Measurements from ENCODE around the gene STARD3.
"Not testable (repeated sequence)": the region's sequence is repeated elsewhere in the genome, so short reads cannot be mapped to it uniquely, and the experiment has no call there.

STARD3 gene

DNA sequence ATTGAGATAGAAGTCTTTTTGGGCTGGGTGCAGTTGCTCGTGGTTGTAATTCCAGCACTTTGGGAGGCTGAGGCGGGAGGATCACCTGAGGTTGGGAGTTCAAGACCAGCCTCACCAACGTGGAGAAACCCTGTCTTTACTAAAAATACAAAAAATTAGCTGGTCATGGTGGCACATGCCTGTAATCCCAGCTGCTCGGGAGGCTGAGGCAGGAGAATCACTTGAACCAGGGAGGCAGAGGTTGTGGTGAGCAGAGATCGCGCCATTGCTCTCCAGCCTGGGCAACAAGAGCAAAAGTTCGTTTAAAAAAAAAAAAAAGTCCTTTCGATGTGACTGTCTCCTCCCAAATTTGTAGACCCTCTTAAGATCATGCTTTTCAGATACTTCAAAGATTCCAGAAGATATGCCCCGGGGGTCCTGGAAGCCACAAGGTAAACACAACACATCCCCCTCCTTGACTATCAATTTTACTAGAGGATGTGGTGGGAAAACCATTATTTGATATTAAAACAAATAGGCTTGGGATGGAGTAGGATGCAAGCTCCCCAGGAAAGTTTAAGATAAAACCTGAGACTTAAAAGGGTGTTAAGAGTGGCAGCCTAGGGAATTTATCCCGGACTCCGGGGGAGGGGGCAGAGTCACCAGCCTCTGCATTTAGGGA is 62.3 kb downstream of the STARD3 start:
- not testable (repeated sequence) for DNase-seq

DNA sequence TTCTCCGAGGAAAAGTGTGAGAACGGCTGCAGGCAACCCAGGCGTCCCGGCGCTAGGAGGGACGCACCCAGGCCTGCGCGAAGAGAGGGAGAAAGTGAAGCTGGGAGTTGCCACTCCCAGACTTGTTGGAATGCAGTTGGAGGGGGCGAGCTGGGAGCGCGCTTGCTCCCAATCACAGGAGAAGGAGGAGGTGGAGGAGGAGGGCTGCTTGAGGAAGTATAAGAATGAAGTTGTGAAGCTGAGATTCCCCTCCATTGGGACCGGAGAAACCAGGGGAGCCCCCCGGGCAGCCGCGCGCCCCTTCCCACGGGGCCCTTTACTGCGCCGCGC is 62.8 kb downstream of the STARD3 start, which contains the start of gene ERBB2:
Gene ERBB2, plus strand, starts transcription at position 247 of the 330 bp plus-strand sequence. CDS start 175 bp downstream, outside the sequence.
- no peak for DNase-seq

DNA sequence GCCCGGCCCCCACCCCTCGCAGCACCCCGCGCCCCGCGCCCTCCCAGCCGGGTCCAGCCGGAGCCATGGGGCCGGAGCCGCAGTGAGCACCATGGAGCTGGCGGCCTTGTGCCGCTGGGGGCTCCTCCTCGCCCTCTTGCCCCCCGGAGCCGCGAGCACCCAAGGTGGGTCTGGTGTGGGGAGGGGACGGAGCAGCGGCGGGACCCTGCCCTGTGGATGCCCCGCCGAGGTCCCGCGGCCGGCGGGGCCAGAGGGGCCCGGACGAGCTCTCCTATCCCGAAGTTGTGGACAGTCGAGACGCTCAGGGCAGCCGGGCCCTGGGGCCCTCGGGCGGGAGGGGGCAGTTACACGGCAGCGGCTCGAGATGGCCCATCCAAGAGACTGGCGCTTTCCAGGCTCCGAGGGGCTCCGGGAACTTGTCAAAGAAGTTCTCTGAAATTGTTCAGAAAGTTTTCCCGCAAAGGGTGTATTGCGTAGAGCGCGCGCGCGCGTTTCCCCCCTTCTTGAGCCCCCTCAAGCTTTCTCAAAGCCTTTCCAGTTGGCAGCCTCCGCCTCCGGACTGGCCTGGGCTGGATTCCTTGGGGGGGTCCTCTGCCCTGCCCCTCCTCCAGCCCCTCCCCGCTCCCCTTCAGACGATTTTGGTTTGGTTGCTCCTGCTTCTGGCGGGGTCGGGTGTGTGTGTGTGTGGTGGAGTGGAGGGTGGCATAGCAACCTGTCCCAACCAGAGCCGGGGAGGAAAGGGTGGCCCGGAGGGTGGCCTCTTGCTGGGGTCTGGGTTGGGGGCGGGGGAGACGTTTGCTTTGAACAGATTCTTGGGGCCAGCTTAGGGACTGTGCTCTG is 63.4 kb downstream of the STARD3 start:
- no peak for DNase-seq

DNA sequence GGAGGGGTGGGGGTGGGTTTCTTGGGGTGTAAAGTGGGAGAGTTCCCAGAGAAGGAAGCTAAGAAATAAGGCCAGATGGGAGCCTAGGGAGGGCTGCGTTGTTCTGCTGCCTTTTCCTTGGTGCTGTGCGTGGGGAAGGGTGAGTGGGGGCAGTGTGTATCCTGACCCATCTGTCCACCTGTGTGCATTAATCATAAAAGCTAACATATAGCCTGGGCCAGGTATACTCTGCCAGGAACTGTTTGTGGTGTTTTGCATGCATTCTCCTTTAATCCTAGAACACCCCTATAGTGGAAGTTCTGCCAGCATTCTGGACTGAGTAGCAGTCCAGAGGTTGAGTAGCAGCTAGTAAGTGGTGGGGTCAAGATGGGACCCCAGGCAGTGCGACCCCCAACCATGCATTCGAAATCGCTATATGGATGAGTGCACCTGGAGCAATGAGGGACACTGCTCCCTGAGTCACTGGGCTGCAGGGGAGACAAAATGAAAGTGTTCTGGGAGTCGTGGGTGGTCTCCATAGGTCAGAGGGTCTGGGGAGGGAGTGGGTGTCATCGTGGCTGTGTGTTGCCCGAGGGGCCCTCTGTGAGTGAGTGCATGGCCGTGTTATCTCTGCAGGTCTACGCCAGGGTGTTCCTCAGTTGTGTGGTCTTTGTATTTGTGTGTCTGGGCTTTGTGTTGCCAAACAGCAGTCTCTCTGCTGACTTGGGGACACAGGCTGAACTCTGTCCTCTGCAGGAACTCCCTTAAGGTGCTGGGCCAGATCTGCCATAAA is 64.3 kb downstream of the STARD3 start:
- DNase-seq, result no peak

DNA sequence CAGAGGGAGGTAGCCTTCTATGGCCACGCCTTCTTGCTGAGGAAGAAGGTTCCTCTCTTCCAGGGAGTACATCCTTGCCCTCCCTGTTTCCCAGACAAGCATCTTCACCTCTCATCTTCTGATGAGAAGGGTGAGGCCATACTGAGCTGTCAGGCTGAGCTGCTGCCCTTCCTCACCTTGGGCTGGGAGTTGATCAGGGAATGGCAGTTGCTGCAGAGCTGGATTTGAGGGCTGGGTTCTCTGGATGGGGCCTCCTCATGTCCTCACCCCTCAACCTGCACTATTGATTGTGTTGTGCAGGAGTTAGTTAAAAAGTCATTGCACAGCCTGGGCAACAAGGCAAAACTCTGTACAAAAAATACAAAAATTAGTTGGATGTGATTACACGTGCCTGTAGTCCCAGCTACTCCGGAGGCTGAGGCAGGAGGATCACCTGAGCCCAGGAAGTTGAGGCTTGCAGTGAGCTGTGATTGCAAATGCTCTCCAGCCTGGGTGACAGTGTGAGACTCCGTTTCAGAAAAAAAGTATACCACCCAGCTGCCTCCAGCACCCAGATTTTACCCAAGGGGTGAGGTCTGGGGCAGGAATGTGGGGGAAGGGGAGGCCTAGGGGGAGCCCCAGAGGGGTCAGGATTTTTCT is 65.0 kb downstream of the STARD3 start:
- no peak for DNase-seq

DNA sequence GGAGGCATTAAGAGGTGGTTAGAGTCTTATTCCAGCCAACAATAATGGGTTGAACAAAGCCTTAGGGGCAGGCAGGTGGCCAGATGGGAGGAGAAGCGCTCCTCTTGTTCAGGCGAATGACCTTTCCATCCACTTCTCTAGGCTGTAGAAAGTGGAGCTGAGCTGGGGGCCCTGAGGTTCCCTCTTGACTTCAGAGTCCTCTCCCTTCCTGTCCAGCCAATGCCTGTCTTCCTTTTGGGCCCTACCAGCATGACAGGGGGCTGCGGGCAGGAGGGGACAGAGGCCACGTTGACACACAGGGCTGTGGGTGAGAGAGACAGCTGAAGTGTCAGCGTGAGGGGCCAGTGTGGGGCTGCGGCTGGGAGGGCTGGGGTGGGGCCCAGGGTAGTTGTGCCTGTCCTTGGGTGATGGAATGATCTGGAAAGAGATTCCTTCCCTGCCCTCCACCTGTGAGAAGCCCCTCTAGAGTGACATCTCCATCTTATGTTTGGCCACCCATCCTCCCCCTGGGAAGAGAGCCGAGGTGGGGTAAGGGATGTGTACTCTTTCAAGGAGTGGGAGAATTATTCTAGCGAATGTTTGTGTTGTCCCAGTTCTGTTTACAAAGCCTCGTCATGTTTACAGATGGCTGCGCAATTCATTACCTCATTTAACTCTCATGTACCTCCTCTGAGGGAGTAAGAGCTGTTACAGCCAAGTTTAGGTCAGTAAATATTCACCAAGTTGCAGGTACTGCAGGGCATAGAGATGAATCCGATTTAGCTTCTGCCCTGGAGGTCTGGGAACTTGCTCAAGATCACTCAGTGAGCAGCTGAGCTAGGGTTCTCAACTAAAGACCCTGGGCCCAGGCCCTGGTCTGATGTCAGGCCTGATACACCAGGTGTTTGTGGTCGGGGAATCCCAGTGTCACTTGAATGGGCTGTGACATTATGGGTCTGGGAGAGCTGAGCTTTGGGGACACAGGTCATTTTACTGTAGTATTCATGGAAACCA is 66.3 kb downstream of the STARD3 start:
- no peak for DNase-seq

DNA sequence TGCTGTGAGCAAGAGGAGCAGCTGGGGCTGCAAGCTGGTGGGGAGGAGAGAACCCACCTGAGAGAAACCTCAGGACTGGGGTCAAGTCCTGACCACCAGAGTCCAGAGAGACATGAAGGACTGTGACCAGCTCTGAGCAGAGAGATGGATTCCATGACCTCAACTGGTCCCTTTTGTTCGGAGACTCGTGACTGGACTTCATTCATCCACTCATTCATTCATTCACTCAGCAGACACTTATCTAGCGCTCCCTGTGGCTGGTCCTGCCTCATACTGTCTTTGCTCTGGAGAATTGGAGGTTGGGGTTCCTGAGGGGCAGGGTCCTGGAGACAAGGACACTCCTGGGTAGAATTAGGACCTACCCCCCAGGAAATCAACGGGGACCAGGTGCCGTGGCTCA is 67.0 kb downstream of the STARD3 start:
- DNase-seq, result no peak

DNA sequence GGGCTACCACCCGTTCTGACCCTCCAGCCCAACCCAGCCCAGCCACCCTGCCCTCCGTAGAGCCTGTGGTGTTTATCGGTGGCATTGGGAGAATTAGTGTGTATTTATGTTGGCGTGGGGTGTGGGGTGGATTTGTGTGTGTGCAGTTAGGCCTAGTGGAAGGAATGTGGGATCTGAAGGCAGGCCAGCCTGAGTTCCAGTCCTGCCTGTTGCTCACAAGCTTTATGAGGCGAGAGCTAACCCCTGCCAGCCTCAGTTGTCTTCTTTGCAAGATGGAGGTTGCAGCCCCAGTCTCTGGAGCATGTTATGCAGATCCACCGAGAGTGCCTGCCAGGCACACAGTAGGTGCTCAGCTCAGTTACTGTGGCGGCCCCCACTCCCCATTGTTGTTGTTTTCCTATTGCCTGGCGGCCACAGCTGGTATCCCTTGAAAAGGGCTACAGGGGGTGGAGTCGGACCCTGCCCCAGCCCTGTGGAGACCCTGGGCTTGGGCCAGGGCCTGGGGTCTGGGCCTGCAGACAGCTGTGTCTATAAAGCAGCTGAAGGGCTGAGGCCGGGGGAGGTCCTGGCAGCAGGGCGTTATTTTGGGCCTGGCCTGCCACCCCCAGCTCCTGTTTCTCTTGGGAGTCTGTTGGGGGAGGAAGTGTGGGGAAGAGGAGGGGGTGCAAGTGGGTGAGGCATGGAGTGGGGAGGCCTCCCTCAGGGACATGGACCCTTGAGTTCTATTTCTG is 68.0 kb downstream of the STARD3 start:
- no peak for DNase-seq

DNA sequence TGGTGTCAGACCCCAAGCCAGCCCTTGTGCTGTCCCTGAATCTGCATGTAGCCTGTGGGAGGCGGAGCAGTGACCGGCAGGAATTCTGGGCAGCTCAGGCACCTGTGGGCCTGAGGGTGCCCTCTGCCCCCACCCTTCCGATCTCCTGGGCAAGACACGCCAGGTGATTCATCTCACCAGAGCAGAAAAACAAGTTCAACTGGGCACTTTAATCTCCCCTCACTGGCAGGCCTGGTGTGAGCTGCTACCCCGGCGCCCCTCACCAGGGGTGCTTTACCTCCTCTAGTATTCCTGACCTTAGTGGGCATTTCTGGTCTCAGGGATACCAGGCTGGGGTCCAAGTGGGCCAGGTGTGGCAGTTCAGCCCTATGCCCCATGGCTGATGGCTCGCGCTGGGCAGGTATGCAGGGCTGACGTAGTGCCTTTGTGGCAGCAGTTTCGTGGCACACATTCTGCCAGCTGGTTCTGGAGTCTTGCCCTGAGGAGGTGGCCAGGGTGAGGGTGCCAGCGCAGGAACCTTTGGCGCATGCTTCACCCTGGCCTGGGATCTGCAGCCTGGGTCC is 68.9 kb downstream of the STARD3 start:
- DNase-seq, result no peak

DNA sequence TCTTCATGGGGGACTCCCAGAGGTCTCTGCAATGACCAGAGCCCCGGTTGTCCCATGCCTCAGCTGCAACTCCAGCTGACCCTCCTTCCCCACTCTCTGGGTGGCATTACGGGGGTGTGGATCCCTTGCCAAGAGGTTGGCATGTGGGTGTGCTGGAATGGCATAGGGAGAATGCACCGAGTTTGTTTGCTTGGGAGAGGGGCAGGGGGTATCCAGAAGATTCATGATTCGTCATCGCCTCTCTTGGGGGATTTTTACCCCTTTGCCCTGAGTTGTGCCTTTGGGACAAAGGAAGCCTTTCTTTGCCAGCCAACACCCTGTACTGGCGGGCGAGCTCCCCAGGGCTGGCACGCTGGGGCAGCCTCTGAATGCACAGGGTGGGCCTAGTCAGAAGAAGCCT is 69.4 kb downstream of the STARD3 start:
- DNase-seq, result no peak

DNA sequence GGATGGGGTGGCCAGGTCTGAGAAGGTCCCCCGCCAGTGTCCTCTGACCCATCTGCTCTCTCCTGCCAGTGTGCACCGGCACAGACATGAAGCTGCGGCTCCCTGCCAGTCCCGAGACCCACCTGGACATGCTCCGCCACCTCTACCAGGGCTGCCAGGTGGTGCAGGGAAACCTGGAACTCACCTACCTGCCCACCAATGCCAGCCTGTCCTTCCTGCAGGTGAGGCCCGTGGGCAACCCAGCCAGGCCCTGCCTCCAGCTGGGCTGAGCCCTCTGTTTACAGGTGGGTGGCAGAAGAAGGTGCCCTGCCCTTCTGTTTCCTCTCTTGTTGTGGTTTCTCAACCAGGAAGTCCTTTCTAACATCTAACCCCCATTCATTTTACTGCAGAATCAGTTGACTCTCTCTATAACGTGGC is 70.0 kb downstream of the STARD3 start:
- DNase-seq, result no peak

DNA sequence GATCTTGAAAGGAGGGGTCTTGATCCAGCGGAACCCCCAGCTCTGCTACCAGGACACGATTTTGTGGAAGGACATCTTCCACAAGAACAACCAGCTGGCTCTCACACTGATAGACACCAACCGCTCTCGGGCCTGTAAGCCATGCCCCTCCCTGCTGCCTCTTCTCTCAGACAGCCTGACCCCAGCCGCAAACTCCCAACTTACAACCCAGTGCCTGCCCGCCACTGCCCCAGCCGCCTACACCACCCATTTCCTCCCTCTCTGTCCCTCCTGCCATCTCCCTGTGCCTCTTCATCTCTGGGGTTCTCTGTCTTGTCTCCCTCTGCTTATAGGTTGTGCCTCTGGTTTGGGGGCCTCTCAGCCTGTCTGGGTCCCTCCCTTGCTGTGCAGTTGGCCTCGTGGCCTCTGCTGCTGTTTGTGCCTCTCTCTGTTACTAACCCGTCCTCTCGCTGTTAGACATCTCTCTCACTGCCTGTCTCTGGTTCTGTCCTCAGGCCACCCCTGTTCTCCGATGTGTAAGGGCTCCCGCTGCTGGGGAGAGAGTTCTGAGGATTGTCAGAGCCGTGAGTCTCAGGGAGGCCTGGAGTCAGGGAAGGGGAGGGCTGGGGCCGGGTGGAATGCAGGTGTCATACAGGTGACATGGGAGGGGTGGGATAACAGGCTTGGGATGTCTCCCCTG is 72.5 kb downstream of the STARD3 start:
- DNase-seq, result no peak

DNA sequence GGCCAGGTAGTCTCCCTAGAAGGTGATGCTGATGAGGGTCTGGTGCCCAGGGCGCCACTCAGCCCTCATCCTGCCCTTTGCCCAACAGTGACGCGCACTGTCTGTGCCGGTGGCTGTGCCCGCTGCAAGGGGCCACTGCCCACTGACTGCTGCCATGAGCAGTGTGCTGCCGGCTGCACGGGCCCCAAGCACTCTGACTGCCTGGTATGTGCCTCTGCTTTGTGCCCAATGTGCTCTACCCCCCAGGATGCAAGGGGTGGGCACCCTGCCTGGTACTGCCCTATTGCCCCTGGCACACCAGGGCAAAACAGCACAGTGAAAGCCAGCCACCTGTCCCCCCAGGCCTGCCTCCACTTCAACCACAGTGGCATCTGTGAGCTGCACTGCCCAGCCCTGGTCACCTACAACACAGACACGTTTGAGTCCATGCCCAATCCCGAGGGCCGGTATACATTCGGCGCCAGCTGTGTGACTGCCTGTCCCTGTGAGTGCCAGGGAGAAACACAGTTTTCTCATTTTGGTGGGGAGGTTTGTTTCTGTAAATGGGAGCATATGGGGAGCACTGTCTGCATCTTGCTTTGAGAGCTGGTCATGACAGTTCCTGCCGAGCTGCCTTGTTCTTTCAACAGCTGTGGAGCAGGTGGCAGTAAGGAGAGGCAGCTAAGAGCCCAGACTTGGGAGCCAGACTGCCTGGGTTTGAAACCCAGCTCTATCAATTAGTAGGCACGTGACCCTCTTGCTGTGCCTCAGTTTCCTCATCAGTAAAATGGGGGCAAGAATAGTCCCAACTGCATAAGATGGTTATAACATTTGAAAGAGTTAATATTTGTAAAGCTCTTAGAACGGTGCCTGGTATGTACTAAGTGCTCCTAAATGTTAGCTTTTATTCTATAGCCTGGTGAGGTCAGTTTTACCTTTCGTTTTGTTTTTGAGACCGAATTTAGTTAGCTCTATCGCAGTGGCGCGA is 73.3 kb downstream of the STARD3 start:
- no peak for DNase-seq

DNA sequence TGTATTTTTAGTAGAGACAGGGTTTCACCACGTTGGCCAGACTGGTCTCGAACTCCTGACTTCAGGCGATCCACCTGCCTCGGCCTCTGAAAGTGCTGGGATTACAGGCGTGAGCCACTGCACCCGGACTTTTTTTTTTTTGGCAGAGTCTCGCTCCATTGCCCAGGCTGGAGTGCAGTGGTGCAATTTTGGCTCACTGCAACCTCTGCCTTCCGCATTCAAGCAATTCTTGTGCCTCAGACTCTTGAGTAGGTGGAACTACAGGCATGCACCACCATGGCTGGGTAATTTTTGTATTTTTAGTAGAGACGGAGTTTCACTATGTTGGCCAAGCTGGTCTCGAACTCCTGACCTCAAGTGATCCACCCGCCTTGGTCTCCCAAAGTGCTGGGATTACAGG is 74.1 kb downstream of the STARD3 start:
- not testable (repeated sequence) for DNase-seq

DNA sequence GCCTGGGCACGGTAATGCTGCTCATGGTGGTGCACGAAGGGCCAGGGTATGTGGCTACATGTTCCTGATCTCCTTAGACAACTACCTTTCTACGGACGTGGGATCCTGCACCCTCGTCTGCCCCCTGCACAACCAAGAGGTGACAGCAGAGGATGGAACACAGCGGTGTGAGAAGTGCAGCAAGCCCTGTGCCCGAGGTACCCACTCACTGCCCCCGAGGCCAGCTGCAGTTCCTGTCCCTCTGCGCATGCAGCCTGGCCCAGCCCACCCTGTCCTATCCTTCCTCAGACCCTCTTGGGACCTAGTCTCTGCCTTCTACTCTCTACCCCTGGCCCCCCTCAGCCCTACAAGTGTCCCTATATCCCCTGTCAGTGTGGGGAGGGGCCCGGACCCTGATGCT is 74.9 kb downstream of the STARD3 start:
- no peak for DNase-seq

All from activated CD4-positive, alpha-beta T cell treated with anti-CD3 and anti-CD28 coated beads for 48 hours (primary cell).